LNCAP (cell line): ENCODE data around the gene PLEKHG4B.

Experiments
- CTCF ChIP-seq: fragments of 450-650 bp; IDR thresholded peaks from 2 replicates; pipeline ENCODE4 v1.5.1; 2017; ENCODE audit warnings: mild to moderate bottlenecking

Gene PLEKHG4B

GRCh38 chr5:139579-140442 is 47.8 kb downstream of the PLEKHG4B start:
- TF ChIP-seq CTCF = no peak

GRCh38 chr5:140443-140829 is 48.5 kb downstream of the PLEKHG4B start:
- TF ChIP-seq CTCF = no peak

- TF ChIP-seq CTCF = no peak
Measured at GRCh38 chr5:141211-141610, 49.2 kb downstream of the PLEKHG4B start.

GRCh38 chr5:141761-142160 is 49.8 kb downstream of the PLEKHG4B start:
- no peak for TF ChIP-seq CTCF

- TF ChIP-seq CTCF = no peak
Measured at GRCh38 chr5:142246-142810, 50.4 kb downstream of the PLEKHG4B start.

GRCh38 chr5:143041-143440 is 51.1 kb downstream of the PLEKHG4B start:
- TF ChIP-seq CTCF = no peak

GRCh38 chr5:144941-145340 is 53.0 kb downstream of the PLEKHG4B start:
- TF ChIP-seq CTCF = no peak
